Neural crest cell (in vitro differentiated cells): ENCODE measurements around the gene LRRC7. TPM values are rescaled to one million over a fixed set of nuclear protein-coding genes. Genes with fewer than 3 reads are reported as not detected.

ENCODE experiments used
- DNase-seq: peaks from one replicate; pipeline ENCODE4 v3.0.0; 2021; ENCODE audit warnings: low read depth, mixed read lengths, low spot score
- H3K27ac Mint-ChIP-seq: one replicate; pipeline ENCODE4 v1.8.0; 2021; ENCODE audit warnings: mild to moderate bottlenecking, mixed read lengths; ENCODE audit not compliant: unreplicated experiment
- H3K27me3 Mint-ChIP-seq: 2 replicates; pipeline ENCODE4 v1.8.0; 2021; ENCODE audit warnings: low read depth, mild to moderate bottlenecking, mixed read lengths
- H3K36me3 Mint-ChIP-seq: 2 replicates; pipeline ENCODE4 v1.8.0; 2021; ENCODE audit warnings: low read depth, mild to moderate bottlenecking, mixed read lengths
- H3K4me1 Mint-ChIP-seq: 2 replicates; pipeline ENCODE4 v1.8.0; 2021; ENCODE audit warnings: mixed read lengths
- H3K4me3 Mint-ChIP-seq: one replicate; pipeline ENCODE4 v1.8.0; 2021; ENCODE audit warnings: mild to moderate bottlenecking, mixed read lengths
- H3K9me3 Mint-ChIP-seq: 2 replicates; pipeline ENCODE4 v1.8.0; 2021; ENCODE audit warnings: mixed read lengths
- total RNA-seq: library from RNA; stranded (reverse); gene quantifications from 2 replicates; pipeline ENCODE4 v1.2.1, GENCODE V29; 2021
- TF ChIP-seq, protein P1 (sequence below): fragments of 200-600 bp; sonication (generic); conservative IDR thresholded peaks from 2 replicates; pipeline ENCODE4 v1.5.0; 2021; ENCODE audit warnings: antibody characterized with exemption, mild to moderate bottlenecking

The LRRC7 gene
- total RNA-seq, 1 donor from 2014 or later: 2.4 TPM

DNA sequence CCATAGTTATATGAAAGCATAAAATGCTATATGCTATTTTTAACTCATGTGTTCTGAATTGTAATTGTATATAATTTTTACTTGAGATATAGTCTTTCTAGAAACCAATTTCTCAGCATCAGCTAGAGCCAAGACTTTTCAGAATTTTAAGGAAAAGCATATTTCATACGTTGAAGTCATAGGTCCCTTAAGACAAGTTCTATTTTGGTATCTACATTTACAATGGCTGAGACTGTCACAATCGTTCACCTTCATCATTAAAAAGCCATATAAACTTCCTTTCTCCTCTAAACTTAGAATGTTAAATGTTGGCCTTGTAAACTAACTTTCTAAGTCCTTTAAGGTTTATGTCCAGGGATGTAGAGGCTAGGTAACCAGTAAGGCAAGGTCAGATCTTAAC lies 533.5 kb downstream of the LRRC7 start:
- H3K4me1 Mint-ChIP-seq: no peaks in the 10 kb centered on the region
- H3K36me3 Mint-ChIP-seq: no peaks in the 10 kb centered on the region
- TF ChIP-seq, protein P1, sequence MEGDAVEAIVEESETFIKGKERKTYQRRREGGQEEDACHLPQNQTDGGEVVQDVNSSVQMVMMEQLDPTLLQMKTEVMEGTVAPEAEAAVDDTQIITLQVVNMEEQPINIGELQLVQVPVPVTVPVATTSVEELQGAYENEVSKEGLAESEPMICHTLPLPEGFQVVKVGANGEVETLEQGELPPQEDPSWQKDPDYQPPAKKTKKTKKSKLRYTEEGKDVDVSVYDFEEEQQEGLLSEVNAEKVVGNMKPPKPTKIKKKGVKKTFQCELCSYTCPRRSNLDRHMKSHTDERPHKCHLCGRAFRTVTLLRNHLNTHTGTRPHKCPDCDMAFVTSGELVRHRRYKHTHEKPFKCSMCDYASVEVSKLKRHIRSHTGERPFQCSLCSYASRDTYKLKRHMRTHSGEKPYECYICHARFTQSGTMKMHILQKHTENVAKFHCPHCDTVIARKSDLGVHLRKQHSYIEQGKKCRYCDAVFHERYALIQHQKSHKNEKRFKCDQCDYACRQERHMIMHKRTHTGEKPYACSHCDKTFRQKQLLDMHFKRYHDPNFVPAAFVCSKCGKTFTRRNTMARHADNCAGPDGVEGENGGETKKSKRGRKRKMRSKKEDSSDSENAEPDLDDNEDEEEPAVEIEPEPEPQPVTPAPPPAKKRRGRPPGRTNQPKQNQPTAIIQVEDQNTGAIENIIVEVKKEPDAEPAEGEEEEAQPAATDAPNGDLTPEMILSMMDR: no peak
- no peaks in the 10 kb centered on the region for H3K9me3 Mint-ChIP-seq
- H3K27ac Mint-ChIP-seq: no peak overlapping the region
- H3K27me3 Mint-ChIP-seq: no peaks in the 10 kb centered on the region
- no peak for DNase-seq
- H3K4me3 Mint-ChIP-seq: no peak overlapping the region

DNA sequence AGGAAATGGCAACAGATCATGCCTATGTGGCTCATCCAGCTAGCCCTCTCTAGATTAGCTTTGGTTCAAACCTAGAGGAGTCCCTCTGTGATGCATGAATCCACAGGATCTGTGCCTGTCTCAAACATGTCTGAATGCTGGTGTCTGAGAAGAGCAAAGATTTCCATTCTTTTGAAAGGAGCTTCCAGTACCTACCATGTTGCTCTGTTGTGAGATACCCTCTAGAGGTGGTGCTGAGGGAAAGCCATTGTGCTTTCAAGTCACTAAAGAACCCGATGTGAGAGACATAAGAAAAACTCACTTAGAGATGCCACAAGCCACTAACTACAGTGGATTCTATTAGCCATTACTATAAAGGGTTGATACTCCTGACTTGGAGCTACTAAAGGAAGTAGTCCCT lies 534.1 kb downstream of the LRRC7 start:
- Mint-ChIP-seq H3K27me3 (no peaks in the 10 kb centered on the region), H3K9me3 (no peaks in the 10 kb centered on the region), H3K4me3 (no peak overlapping the region), H3K4me1 (no peaks in the 10 kb centered on the region), H3K36me3 (no peaks in the 10 kb centered on the region), H3K27ac (no peak overlapping the region)
- DNase-seq: no peak
- TF ChIP-seq, protein P1: no peak

DNA sequence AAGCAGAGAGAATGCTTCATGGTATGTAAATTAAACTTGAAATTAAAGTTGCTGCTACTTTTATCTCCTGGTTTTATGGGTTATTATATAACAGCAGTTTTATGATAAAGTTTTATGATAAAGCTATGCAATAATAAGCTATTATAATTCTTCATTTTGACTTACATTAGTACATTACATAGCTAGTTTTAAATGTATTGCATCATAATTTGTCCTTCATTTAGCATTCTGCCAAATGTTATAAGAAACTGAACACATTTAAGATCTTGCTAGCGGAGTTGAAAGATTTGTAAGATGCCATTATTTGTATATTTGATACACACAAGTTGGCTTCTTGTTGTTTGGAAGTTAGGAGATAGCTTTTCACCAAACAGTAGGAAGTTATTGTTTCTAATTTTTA lies 536.0 kb downstream of the LRRC7 start:
- DNase-seq: no peak
- no peaks in the 10 kb centered on the region for H3K36me3 Mint-ChIP-seq
- no peaks in the 10 kb centered on the region for H3K27me3 Mint-ChIP-seq

DNA sequence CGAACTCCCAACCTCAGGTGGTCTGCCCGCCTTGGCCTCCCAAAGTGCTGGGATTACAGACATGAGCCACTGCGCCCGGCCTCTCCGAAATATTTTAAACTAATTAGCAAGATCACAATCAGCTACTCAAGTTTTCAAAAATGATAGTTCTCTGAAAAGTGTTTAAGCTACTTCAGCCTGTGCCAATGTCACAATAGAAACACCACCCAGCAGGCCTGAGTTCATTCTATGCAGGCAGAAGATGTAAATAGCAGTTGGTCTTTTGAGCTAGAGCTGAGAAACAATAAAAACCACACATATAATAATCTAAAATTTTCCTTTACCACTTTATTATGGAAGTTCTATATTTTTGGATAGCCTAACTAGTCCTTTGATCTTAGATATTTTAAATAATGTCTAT lies 541.5 kb downstream of the LRRC7 start:
- Mint-ChIP-seq H3K36me3 (no peaks in the 10 kb centered on the region), H3K4me1 (no peaks in the 10 kb centered on the region), H3K4me3 (no peak overlapping the region), H3K27ac (no peak overlapping the region), H3K27me3 (no peaks in the 10 kb centered on the region), H3K9me3 (no peaks in the 10 kb centered on the region)
- no peak for DNase-seq
- TF ChIP-seq, protein P1: no peak

More for the DNA sequence above, 536.0 kb downstream of the LRRC7 start:
- Mint-ChIP-seq H3K4me1 (no peaks in the 10 kb centered on the region), H3K4me3 (no peak overlapping the region), H3K27ac (no peak overlapping the region), H3K9me3 (no peaks in the 10 kb centered on the region)
- TF ChIP-seq, protein P1: no peak

DNA sequence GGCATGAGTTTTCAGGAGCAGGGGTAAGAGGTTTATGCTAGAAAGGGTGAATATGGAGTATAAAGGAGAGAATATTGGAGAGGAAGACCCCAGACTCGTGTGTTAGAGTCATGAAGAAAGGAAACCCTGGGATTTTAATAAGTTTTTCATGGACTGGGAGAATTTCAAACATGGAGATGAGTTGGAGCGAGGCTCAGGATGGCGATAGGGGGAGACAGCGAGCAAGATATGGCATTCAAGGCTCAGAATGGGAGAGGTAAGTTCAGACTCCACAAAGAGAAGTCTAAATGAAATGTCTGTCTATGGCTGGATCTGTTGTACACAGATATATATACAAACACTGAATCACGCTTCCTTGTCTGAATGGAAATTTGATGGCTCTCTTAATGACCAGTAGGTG lies 545.1 kb downstream of the LRRC7 start:
- Mint-ChIP-seq H3K27me3 (no peaks in the 10 kb centered on the region), H3K4me1 (no peaks in the 10 kb centered on the region), H3K9me3 (no peaks in the 10 kb centered on the region), H3K36me3 (no peaks in the 10 kb centered on the region), H3K27ac (no peak overlapping the region), H3K4me3 (no peak overlapping the region)
- DNase-seq: no peak
- TF ChIP-seq, protein P1: no peak

GRCh38 chr1:70115315-70115714 lies 547.6 kb downstream of the LRRC7 start:
- TF ChIP-seq, protein P1: no peak
- H3K4me3 Mint-ChIP-seq: no peak overlapping the region
- H3K9me3 Mint-ChIP-seq: no peaks in the 10 kb centered on the region
- no peak for DNase-seq
- no peaks in the 10 kb centered on the region for H3K27me3 Mint-ChIP-seq
- no peak overlapping the region for H3K27ac Mint-ChIP-seq
- no peaks in the 10 kb centered on the region for H3K36me3 Mint-ChIP-seq
- peaks cover 7% of the 10 kb centered on the region for H3K4me1 Mint-ChIP-seq
